Nephron (organoid): ENCODE data around the gene CDHR2.

Source experiments
- H3K27ac Mint-ChIP-seq, 3 experiments: 2 replicates each; pipeline ENCODE4 v1.8.0; 2020; ENCODE audit warnings: mixed read lengths in 3 of 3, mild to moderate bottlenecking in 2 of 3, moderate library complexity in 1 of 3
- H3K27me3 Mint-ChIP-seq: 2 replicates; pipeline ENCODE4 v1.8.0; 2021; ENCODE audit warnings: low read depth, mild to moderate bottlenecking, moderate library complexity, mixed read lengths
- H3K36me3 Mint-ChIP-seq: 2 replicates; pipeline ENCODE4 v1.8.0; 2020; ENCODE audit warnings: low read depth, mixed read lengths
- H3K4me1 Mint-ChIP-seq: 2 replicates; pipeline ENCODE4 v1.8.0; 2020; ENCODE audit warnings: mixed read lengths
- H3K4me3 Mint-ChIP-seq, 3 experiments: 2 replicates each; pipeline ENCODE4 v1.8.0; 2020; ENCODE audit warnings: mild to moderate bottlenecking in 3 of 3, mixed read lengths in 3 of 3, moderate library complexity in 2 of 3
- H3K9me3 Mint-ChIP-seq: 2 replicates; pipeline ENCODE4 v1.8.0; 2020; ENCODE audit warnings: mixed read lengths
- CTCF ChIP-seq, 3 experiments: fragments of 200-600 bp; sonication (generic); IDR thresholded peaks; one replicate each; pipeline ENCODE4 v1.5.0; 2021; ENCODE audit warnings: antibody characterized with exemption in 3 of 3; ENCODE audit not compliant: unreplicated experiment in 3 of 3

The CDHR2 gene

GRCh38 chr5:176559683-176560082, 10.5 kb downstream of the CDHR2 start:
- Mint-ChIP-seq H3K4me3 (no peak overlapping the region), H3K36me3 (no peaks in the 10 kb centered on the region), H3K9me3 (no peaks in the 10 kb centered on the region), H3K4me1 (peaks cover 6% of the 10 kb centered on the region), H3K27me3 (peaks cover 14% of the 10 kb centered on the region), H3K27ac (no peak overlapping the region)
- no peak for TF ChIP-seq CTCF (IDR thresholded peaks at IDR 0.05; ENCODE audit: unreplicated experiment in 3 of 3)

- Mint-ChIP-seq H3K27me3 (peaks cover 8% of the 10 kb centered on the region), H3K4me3 (no peak overlapping the region), H3K27ac (no peak overlapping the region), H3K4me1 (no peaks in the 10 kb centered on the region), H3K9me3 (no peaks in the 10 kb centered on the region), H3K36me3 (no peaks in the 10 kb centered on the region)
- no peak for TF ChIP-seq CTCF (IDR thresholded peaks at IDR 0.05; ENCODE audit: unreplicated experiment in 3 of 3)
Observed at GRCh38 chr5:176560364-176560763, 11.2 kb downstream of the CDHR2 start.

- no peak overlapping the region for H3K27ac Mint-ChIP-seq
- H3K4me1 Mint-ChIP-seq: no peaks in the 10 kb centered on the region
- H3K9me3 Mint-ChIP-seq: no peaks in the 10 kb centered on the region
- H3K36me3 Mint-ChIP-seq: no peaks in the 10 kb centered on the region
- TF ChIP-seq CTCF (IDR thresholded peaks at IDR 0.05; ENCODE audit: unreplicated experiment in 3 of 3): no peak
- peaks cover 10% of the 10 kb centered on the region for H3K27me3 Mint-ChIP-seq
- H3K4me3 Mint-ChIP-seq: no peak overlapping the region
Observed at GRCh38 chr5:176561259-176561658, 12.1 kb downstream of the CDHR2 start.

- no peaks in the 10 kb centered on the region for H3K36me3 Mint-ChIP-seq
- TF ChIP-seq CTCF (IDR thresholded peaks at IDR 0.05; ENCODE audit: unreplicated experiment in 3 of 3): no peak
- peaks cover 10% of the 10 kb centered on the region for H3K27me3 Mint-ChIP-seq
- no peaks in the 10 kb centered on the region for H3K4me1 Mint-ChIP-seq
- H3K9me3 Mint-ChIP-seq: no peaks in the 10 kb centered on the region
- H3K27ac Mint-ChIP-seq: no peak overlapping the region
- H3K4me3 Mint-ChIP-seq: no peak overlapping the region
Observed at GRCh38 chr5:176562189-176562588, 13.0 kb downstream of the CDHR2 start.

GRCh38 chr5:176564002-176564401, 14.9 kb downstream of the CDHR2 start:
- no peak for TF ChIP-seq CTCF (IDR thresholded peaks at IDR 0.05; ENCODE audit: unreplicated experiment in 3 of 3)
- Mint-ChIP-seq H3K27me3 (peaks cover 14% of the 10 kb centered on the region), H3K9me3 (no peaks in the 10 kb centered on the region), H3K36me3 (no peaks in the 10 kb centered on the region), H3K4me1 (no peaks in the 10 kb centered on the region), H3K27ac (no peak overlapping the region), H3K4me3 (no peak overlapping the region)

GRCh38 chr5:176565760-176566288, 16.7 kb downstream of the CDHR2 start:
- Mint-ChIP-seq H3K4me3 (no peak overlapping the region), H3K27me3 (peaks cover 14% of the 10 kb centered on the region), H3K4me1 (no peaks in the 10 kb centered on the region), H3K27ac (no peak overlapping the region), H3K9me3 (no peaks in the 10 kb centered on the region), H3K36me3 (no peaks in the 10 kb centered on the region)
- no peak for TF ChIP-seq CTCF (IDR thresholded peaks at IDR 0.05; ENCODE audit: unreplicated experiment in 3 of 3)
